K562 (cell line): ENCODE results near the gene ACTN2. TPM values are rescaled to one million over a fixed set of nuclear protein-coding genes. Genes with fewer than 3 reads are reported as not detected.

Experiments used
- CBX8 ChIP-seq: fragments of 200-600 bp; sonication (generic); IDR thresholded peaks from 2 replicates; pipeline ENCODE4 v1.6.1; 2012; ENCODE audit warnings: borderline replicate concordance, mixed run types, low read depth, mild to moderate bottlenecking, moderate library complexity, mixed read lengths, low read length, control low read depth, inconsistent platforms; ENCODE audit not compliant: poor library complexity, severe bottlenecking; ENCODE audit errors: extremely low read depth
- FOS ChIP-seq: IDR thresholded peaks from 3 replicates; pipeline ENCODE4 v1.6.1; 2011; ENCODE audit not compliant: insufficient read length; ENCODE audit errors: extremely low read depth
- KDM5B ChIP-seq: fragments of 200-600 bp; sonication (generic); IDR thresholded peaks from 2 replicates; pipeline ENCODE4 v1.6.1; 2012; ENCODE audit warnings: low read depth, mild to moderate bottlenecking, moderate library complexity, low read length, control low read depth, inconsistent platforms; ENCODE audit not compliant: insufficient replicate concordance
- MTA3 ChIP-seq: fragments of 450-650 bp; formaldehyde crosslinking; IDR thresholded peaks from 2 replicates; pipeline ENCODE4 v1.6.1; 2017; ENCODE audit warnings: mild to moderate bottlenecking, borderline replicate concordance
- RB1 ChIP-seq: fragments of 450-650 bp; IDR thresholded peaks from 2 replicates; pipeline ENCODE4 v1.6.1; 2017; ENCODE audit warnings: low read depth, mild to moderate bottlenecking
- TOE1 ChIP-seq, 2 experiments: fragments of 450-650 bp in 1 of 2; sonication (generic) in 1 of 2; formaldehyde crosslinking in 1 of 2; IDR thresholded peaks; 2 replicates each; pipeline versions ENCODE4 v1.7.1 to v1.8.0; 2016 to 2022; ENCODE audit warnings: borderline replicate concordance in 2 of 2, mild to moderate bottlenecking in 2 of 2, antibody characterized with exemption in 1 of 2, inconsistent platforms in 1 of 2, low read depth in 1 of 2, missing genetic modification reagents in 1 of 2, moderate library complexity in 1 of 2
- ZBED1 ChIP-seq: IDR thresholded peaks from 2 replicates; pipeline ENCODE4 v1.6.1; 2014
- ZEB2 ChIP-seq: fragments of 450-650 bp; IDR thresholded peaks from 2 replicates; pipeline ENCODE4 v1.6.1; 2016
- ZNF184 ChIP-seq: sonication (generic); formaldehyde crosslinking; IDR thresholded peaks from 2 replicates; pipeline ENCODE4 v1.5.0; 2020; ENCODE audit warnings: missing genetic modification reagents
- ZNF584 ChIP-seq: fragments of 200-800 bp; sonication (Bioruptor generic); IDR thresholded peaks from 2 replicates; pipeline ENCODE4 v1.6.1; 2016; ENCODE audit warnings: low read depth, mild to moderate bottlenecking, missing genetic modification characterization, missing compliant biosample characterization
- polyA plus RNA-seq, 8 experiments: library from polyadenylated mRNA; depleted of rRNA in 4 of 8; stranded (reverse) in 5 of 8; unstranded in 3 of 8; fragments of >200 nt; fragmentation: Nextera tagmentation in 2 of 8; fragmentation: Illumina TruSeq in 1 of 8; extraction: Ambion mirVana in 2 of 8; extraction: Trizol in 1 of 8; gene quantifications; 2 replicates each; pipeline versions ENCODE4 v1.2.1 to v1.2.3, GENCODE V29; 2011 to 2014; ENCODE audit warnings: inconsistent platforms in 1 of 8, missing spikeins in 1 of 8
- total RNA-seq, 7 experiments: library from RNA; depleted of rRNA in 6 of 7; stranded (reverse); fragments of >200 nt in 6 of 7; fragmentation: Illumina TruSeq in 2 of 7; extraction: Trizol in 2 of 7; gene quantifications; 2 replicates each; pipeline versions ENCODE4 v1.2.1 to v1.2.3, GENCODE V29; 2011 to 2021; ENCODE audit warnings: low replicate concordance in 1 of 7
- TF ChIP-seq, protein P1 (sequence below): fragments of 450-650 bp; IDR thresholded peaks from 2 replicates; pipeline ENCODE4 v1.6.1; 2016; ENCODE audit warnings: mild to moderate bottlenecking, moderate library complexity
- TF ChIP-seq, protein P2 (sequence below): IDR thresholded peaks from 2 replicates; pipeline ENCODE4 v1.6.1; 2011; ENCODE audit warnings: borderline replicate concordance, low read depth, mild to moderate bottlenecking, moderate library complexity, low read length; ENCODE audit not compliant: insufficient read depth, poor library complexity, severe bottlenecking
- TF ChIP-seq, protein P3 (sequence below): fragments of 250-450 bp; sonication (Bioruptor Pico); IDR thresholded peaks from 2 replicates; pipeline ENCODE4 v1.8.0; 2022; ENCODE audit warnings: moderate library complexity, mild to moderate bottlenecking, inconsistent platforms

Gene ACTN2
- total and polyA plus RNA-seq, 9 of the 15 experiments (the other 6 are each of a cell fraction or from before 2014, with no cell fraction given): 0.18 to 0.94 (median 0.42) TPM

DNA sequence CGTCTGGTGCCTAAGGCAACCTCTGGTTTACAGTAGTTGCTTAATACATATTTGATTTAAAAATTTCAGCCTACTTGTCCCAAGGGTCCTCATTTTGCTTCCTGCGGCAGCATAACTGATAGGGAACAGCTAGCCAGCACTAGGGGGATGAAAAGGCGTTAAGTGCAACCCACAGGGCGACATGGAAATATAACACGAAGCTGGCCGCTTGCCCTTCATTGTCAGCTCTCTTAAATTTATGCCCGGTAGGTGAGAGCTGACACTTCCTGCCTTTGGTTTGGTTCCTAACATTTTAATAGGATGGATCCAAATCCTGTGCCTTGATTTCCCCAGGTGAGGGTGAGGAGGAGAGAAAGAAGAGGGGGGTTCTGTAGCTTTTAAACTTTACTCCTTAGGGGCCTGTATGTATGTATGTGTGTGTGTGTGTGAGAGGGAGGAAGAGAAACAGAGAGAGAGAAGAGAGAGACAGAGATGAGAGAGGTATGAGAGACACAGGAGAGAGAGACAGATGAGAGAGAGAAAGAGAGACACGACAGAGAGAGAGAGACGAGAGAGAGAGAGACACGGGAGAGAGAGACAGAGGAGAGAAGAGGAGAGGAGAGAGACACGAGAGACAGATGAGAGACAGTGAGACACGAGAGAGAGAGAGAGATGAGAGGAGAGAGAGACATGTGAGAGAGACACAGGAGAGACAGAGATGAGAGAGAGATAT is 938 bp upstream of the ACTN2 start (continued):
- TF ChIP-seq, protein P1, sequence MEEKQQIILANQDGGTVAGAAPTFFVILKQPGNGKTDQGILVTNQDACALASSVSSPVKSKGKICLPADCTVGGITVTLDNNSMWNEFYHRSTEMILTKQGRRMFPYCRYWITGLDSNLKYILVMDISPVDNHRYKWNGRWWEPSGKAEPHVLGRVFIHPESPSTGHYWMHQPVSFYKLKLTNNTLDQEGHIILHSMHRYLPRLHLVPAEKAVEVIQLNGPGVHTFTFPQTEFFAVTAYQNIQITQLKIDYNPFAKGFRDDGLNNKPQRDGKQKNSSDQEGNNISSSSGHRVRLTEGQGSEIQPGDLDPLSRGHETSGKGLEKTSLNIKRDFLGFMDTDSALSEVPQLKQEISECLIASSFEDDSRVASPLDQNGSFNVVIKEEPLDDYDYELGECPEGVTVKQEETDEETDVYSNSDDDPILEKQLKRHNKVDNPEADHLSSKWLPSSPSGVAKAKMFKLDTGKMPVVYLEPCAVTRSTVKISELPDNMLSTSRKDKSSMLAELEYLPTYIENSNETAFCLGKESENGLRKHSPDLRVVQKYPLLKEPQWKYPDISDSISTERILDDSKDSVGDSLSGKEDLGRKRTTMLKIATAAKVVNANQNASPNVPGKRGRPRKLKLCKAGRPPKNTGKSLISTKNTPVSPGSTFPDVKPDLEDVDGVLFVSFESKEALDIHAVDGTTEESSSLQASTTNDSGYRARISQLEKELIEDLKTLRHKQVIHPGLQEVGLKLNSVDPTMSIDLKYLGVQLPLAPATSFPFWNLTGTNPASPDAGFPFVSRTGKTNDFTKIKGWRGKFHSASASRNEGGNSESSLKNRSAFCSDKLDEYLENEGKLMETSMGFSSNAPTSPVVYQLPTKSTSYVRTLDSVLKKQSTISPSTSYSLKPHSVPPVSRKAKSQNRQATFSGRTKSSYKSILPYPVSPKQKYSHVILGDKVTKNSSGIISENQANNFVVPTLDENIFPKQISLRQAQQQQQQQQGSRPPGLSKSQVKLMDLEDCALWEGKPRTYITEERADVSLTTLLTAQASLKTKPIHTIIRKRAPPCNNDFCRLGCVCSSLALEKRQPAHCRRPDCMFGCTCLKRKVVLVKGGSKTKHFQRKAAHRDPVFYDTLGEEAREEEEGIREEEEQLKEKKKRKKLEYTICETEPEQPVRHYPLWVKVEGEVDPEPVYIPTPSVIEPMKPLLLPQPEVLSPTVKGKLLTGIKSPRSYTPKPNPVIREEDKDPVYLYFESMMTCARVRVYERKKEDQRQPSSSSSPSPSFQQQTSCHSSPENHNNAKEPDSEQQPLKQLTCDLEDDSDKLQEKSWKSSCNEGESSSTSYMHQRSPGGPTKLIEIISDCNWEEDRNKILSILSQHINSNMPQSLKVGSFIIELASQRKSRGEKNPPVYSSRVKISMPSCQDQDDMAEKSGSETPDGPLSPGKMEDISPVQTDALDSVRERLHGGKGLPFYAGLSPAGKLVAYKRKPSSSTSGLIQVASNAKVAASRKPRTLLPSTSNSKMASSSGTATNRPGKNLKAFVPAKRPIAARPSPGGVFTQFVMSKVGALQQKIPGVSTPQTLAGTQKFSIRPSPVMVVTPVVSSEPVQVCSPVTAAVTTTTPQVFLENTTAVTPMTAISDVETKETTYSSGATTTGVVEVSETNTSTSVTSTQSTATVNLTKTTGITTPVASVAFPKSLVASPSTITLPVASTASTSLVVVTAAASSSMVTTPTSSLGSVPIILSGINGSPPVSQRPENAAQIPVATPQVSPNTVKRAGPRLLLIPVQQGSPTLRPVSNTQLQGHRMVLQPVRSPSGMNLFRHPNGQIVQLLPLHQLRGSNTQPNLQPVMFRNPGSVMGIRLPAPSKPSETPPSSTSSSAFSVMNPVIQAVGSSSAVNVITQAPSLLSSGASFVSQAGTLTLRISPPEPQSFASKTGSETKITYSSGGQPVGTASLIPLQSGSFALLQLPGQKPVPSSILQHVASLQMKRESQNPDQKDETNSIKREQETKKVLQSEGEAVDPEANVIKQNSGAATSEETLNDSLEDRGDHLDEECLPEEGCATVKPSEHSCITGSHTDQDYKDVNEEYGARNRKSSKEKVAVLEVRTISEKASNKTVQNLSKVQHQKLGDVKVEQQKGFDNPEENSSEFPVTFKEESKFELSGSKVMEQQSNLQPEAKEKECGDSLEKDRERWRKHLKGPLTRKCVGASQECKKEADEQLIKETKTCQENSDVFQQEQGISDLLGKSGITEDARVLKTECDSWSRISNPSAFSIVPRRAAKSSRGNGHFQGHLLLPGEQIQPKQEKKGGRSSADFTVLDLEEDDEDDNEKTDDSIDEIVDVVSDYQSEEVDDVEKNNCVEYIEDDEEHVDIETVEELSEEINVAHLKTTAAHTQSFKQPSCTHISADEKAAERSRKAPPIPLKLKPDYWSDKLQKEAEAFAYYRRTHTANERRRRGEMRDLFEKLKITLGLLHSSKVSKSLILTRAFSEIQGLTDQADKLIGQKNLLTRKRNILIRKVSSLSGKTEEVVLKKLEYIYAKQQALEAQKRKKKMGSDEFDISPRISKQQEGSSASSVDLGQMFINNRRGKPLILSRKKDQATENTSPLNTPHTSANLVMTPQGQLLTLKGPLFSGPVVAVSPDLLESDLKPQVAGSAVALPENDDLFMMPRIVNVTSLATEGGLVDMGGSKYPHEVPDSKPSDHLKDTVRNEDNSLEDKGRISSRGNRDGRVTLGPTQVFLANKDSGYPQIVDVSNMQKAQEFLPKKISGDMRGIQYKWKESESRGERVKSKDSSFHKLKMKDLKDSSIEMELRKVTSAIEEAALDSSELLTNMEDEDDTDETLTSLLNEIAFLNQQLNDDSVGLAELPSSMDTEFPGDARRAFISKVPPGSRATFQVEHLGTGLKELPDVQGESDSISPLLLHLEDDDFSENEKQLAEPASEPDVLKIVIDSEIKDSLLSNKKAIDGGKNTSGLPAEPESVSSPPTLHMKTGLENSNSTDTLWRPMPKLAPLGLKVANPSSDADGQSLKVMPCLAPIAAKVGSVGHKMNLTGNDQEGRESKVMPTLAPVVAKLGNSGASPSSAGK: no peak
- TF ChIP-seq MTA3 (no peak), ZNF184 (CRISPR knock-in tag) (no peak), ZEB2 (no peak), TOE1 (IDR thresholded peaks at IDR 0.05; ENCODE audit: borderline replicate concordance) (no peak), TOE1 (CRISPR knock-in tag; IDR thresholded peaks at IDR 0.05; ENCODE audit: borderline replicate concordance, low read depth) (no peak), ZBED1 (no peak), ZNF584 (CRISPR knock-in tag) (no peak), CBX8 (no peak), FOS (no peak), RB1 (no peak), KDM5B (no peak)
- TF ChIP-seq, protein P2, sequence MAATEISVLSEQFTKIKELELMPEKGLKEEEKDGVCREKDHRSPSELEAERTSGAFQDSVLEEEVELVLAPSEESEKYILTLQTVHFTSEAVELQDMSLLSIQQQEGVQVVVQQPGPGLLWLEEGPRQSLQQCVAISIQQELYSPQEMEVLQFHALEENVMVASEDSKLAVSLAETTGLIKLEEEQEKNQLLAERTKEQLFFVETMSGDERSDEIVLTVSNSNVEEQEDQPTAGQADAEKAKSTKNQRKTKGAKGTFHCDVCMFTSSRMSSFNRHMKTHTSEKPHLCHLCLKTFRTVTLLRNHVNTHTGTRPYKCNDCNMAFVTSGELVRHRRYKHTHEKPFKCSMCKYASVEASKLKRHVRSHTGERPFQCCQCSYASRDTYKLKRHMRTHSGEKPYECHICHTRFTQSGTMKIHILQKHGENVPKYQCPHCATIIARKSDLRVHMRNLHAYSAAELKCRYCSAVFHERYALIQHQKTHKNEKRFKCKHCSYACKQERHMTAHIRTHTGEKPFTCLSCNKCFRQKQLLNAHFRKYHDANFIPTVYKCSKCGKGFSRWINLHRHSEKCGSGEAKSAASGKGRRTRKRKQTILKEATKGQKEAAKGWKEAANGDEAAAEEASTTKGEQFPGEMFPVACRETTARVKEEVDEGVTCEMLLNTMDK: no peak
- TF ChIP-seq, protein P3, sequence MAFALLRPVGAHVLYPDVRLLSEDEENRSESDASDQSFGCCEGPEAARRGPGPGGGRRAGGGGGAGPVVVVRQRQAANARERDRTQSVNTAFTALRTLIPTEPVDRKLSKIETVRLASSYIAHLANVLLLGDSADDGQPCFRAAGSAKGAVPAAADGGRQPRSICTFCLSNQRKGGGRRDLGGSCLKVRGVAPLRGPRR (CRISPR knock-in tag): no peak
